ENCODE results near the gene DYNC1H1.

DNA sequence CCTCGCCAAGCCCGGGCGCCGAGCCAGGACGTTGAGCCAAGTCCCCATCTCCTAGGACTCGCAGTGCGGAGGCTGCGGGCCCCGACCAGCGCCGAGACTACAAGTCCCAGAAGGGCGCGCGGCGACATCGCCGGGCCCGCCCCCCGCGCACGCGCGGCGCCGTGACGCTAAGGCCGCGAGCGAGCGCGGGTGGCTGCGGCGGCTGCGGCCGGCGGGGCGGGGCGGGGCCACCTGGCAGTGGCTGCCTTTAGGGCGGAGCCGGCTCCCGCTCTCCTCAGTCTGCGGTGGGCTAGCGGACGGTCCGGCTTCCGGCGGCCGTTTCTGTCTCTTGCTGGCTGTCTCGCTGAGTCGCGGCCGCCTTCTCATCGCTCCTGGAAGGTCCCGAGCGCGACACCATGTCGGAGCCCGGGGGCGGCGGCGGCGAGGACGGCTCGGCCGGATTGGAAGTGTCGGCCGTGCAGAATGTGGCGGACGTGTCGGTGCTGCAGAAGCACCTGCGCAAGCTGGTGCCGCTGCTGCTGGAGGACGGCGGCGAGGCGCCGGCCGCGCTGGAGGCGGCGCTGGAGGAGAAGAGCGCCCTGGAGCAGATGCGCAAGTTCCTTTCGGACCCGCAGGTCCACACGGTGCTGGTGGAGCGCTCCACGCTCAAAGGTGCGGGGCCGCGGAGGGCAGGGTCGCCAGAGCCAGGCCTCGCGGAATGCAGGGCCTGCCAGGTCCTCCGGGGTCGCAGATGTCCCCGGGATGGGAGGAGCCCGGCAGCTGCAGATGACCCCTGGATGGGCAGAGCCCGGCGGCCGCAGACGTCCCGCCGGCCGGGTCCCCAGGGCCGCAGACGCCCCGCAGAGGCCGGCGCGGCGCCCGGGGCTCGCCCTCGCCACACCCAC, at the start of gene DYNC1H1:
- TF ChIP-seq, protein P1, sequence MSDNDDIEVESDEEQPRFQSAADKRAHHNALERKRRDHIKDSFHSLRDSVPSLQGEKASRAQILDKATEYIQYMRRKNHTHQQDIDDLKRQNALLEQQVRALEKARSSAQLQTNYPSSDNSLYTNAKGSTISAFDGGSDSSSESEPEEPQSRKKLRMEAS (IDR thresholded peaks at IDR 0.05): 0 out of 2 replicates have a peak, but pooled peaks have one; percentile 13
- TF ChIP-seq, protein P2, sequence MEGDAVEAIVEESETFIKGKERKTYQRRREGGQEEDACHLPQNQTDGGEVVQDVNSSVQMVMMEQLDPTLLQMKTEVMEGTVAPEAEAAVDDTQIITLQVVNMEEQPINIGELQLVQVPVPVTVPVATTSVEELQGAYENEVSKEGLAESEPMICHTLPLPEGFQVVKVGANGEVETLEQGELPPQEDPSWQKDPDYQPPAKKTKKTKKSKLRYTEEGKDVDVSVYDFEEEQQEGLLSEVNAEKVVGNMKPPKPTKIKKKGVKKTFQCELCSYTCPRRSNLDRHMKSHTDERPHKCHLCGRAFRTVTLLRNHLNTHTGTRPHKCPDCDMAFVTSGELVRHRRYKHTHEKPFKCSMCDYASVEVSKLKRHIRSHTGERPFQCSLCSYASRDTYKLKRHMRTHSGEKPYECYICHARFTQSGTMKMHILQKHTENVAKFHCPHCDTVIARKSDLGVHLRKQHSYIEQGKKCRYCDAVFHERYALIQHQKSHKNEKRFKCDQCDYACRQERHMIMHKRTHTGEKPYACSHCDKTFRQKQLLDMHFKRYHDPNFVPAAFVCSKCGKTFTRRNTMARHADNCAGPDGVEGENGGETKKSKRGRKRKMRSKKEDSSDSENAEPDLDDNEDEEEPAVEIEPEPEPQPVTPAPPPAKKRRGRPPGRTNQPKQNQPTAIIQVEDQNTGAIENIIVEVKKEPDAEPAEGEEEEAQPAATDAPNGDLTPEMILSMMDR (IDR thresholded peaks at IDR 0.05 in 2 of 3, conservative IDR thresholded peaks at IDR 0.05 in 1 of 3; ENCODE audit: borderline replicate concordance in 1 of 3, insufficient read depth in 1 of 3, low read depth in 2 of 3, low read length in 2 of 3): no peak
- peak; percentile 96 for TF ChIP-seq POLR2AphosphoS5 (IDR thresholded peaks at IDR 0.05; ENCODE audit: low read depth, low read length)
- peak; percentile 90 for TF ChIP-seq POLR2A (IDR thresholded peaks at IDR 0.05; ENCODE audit: borderline replicate concordance, extremely low read depth, insufficient read depth, insufficient read length)
- no peak for TF ChIP-seq ELF1 (IDR thresholded peaks at IDR 0.05; ENCODE audit: borderline replicate concordance, low read depth)

Data from HCT116 (cell line).